HG02623 (cell line): Measurements from ENCODE around the gene OR5H14.
"Not testable (repeated sequence)": the region's sequence is repeated elsewhere in the genome, so short reads cannot be mapped to it uniquely, and the experiment has no call there.

Experiments
- ATAC-seq: cut with Tn5 transposase; IDR thresholded peaks from one replicate; pipeline ENCODE4 v1.9.1; 2021; ENCODE audit warnings: moderate library complexity; ENCODE audit not compliant: unreplicated experiment

OR5H14 gene

GRCh38 chr3:98196293-98196692 is 49.0 kb downstream of the OR5H14 start:
- not testable (repeated sequence) for ATAC-seq

- ATAC-seq, result no peak
Measured at GRCh38 chr3:98199020-98199419, 51.7 kb downstream of the OR5H14 start.
